ENCODE data around the gene GNE.
"Not testable (repeated sequence)": the region's sequence is repeated elsewhere in the genome, so short reads cannot be mapped to it uniquely, and the experiment has no call there.

GNE gene

GRCh38 chr9:36190388-36191289 lies 67.6 kb downstream of the GNE start, which contains the start of gene CLTA:
TSS of gene CLTA (plus strand) at chr9:36190921. CDS start at chr9:36191057, 136 bp downstream.
- peak; percentile 91 for DNase-seq (ENCODE audit: low read depth, low spot score)
- POLR2A ChIA-PET = interaction anchor here (0.6 to 1.5 kb wide), 18 partner anchors 8 to 441 kb away, joined by 3 to 12 read pairs (median 4); partner anchors contain the start of genes CCIN, GBA2, RECK and RGP1
- CTCF ChIA-PET = interaction anchor here (0.8 to 5.6 kb wide), 27 partner anchors 8 to 246 kb away, joined by 3 to 35 read pairs (median 6); partner anchors contain the start of genes CCIN and GLIPR2
- TF ChIP-seq CTCF (IDR thresholded peaks at IDR 0.05; ENCODE audit: insufficient read depth, low read length, missing control alignments) = peak; percentile 33
- peak within 1 kb of the TSS; percentile 68 for H3K4me3 ChIP-seq (ENCODE audit: low read depth, low read length)

GRCh38 chr9:36189976-36190375 lies 68.3 kb downstream of the GNE start:
- peak overlapping the region; percentile 68 for H3K4me3 ChIP-seq (ENCODE audit: low read depth, low read length)
- DNase-seq (ENCODE audit: low read depth, low spot score) = no peak
- ChIA-PET CTCF (interaction anchor here (0.6 to 5.6 kb wide), 29 partner anchors 9 to 245 kb away, joined by 3 to 35 read pairs (median 4); partner anchors contain the start of genes CCIN and GLIPR2), POLR2A (interaction anchor here (0.6 to 1.5 kb wide), 15 partner anchors 8 to 441 kb away, joined by 3 to 12 read pairs (median 5); partner anchors contain the start of genes GBA2, RECK and RGP1)
- TF ChIP-seq CTCF (IDR thresholded peaks at IDR 0.05; ENCODE audit: insufficient read depth, low read length, missing control alignments) = no peak

- TF ChIP-seq CTCF (IDR thresholded peaks at IDR 0.05; ENCODE audit: insufficient read depth, low read length, missing control alignments) = no peak
- H3K4me3 ChIP-seq (ENCODE audit: low read depth, low read length) = no peak overlapping the region
- CTCF ChIA-PET = interaction anchor here (1.4 to 4.2 kb wide), 6 partner anchors 11 to 232 kb away, joined by 5 to 24 read pairs (median 14); partner anchors contain the start of gene CCIN
- POLR2A ChIA-PET = no interaction called here
- no peak for DNase-seq (ENCODE audit: low read depth, low spot score)
These were observed 70.0 kb downstream of the GNE start for GRCh38 chr9:36188212-36188611.

GRCh38 chr9:36187414-36187813 lies 70.8 kb downstream of the GNE start:
- peak; percentile 83 for DNase-seq (ENCODE audit: low read depth, low spot score)
- ChIA-PET POLR2A (interaction anchor here (0.8 to 1.5 kb wide), 3 partner anchors 11 to 87 kb away, joined by 3 to 4 read pairs (median 3); no protein-coding TSS in a partner anchor), CTCF (interaction anchor here (0.7 to 2.6 kb wide), 4 partner anchors 21 to 231 kb away, joined by 3 to 11 read pairs (median 4); no protein-coding TSS in a partner anchor)
- TF ChIP-seq CTCF (IDR thresholded peaks at IDR 0.05; ENCODE audit: insufficient read depth, low read length, missing control alignments) = no peak
- no peak overlapping the region for H3K4me3 ChIP-seq (ENCODE audit: low read depth, low read length)

GRCh38 chr9:36180243-36180642 lies 78.0 kb downstream of the GNE start:
- DNase-seq (ENCODE audit: low read depth, low spot score); POLR2A ChIA-PET; H3K4me3 ChIP-seq (ENCODE audit: low read depth, low read length): not testable (repeated sequence)
- CTCF ChIA-PET = interaction anchor here (1.0 to 3.2 kb wide), 2 partner anchors 10 to 13 kb away, joined by 3 to 13 read pairs; no protein-coding TSS in a partner anchor

GRCh38 chr9:36177571-36177970 lies 80.7 kb downstream of the GNE start:
- ChIA-PET CTCF (interaction anchor here (3.0 to 6.1 kb wide), 2 partner anchors 12 to 13 kb away, joined by 18 to 36 read pairs; partner anchors contain the start of gene CLTA), POLR2A (no interaction called here)

GRCh38 chr9:36176496-36176895 lies 81.8 kb downstream of the GNE start:
- CTCF ChIA-PET = interaction anchor here (3.0 to 6.1 kb wide), 2 partner anchors 12 to 13 kb away, joined by 18 to 36 read pairs; partner anchors contain the start of gene CLTA
- POLR2A ChIA-PET; DNase-seq (ENCODE audit: low read depth, low spot score); H3K4me3 ChIP-seq (ENCODE audit: low read depth, low read length): not testable (repeated sequence)

More at GRCh38 chr9:36177571-36177970, 80.7 kb downstream of the GNE start:
- TF ChIP-seq CTCF (IDR thresholded peaks at IDR 0.05; ENCODE audit: insufficient read depth, low read length, missing control alignments) = no peak
- no peak overlapping the region for H3K4me3 ChIP-seq (ENCODE audit: low read depth, low read length)
- no peak for DNase-seq (ENCODE audit: low read depth, low spot score)

- CTCF ChIA-PET = interaction anchor here (6.1 kb wide), 1 partner anchor 10 kb away, joined by 36 read pairs; no protein-coding TSS in a partner anchor
- POLR2A ChIA-PET = not testable (repeated sequence)
These were observed 83.0 kb downstream of the GNE start for GRCh38 chr9:36175209-36175608.

More at GRCh38 chr9:36175209-36175608, 83.0 kb downstream of the GNE start:
- H3K4me3 ChIP-seq (ENCODE audit: low read depth, low read length); DNase-seq (ENCODE audit: low read depth, low spot score): not testable (repeated sequence)
